GM21515 (cell line): ENCODE results near the gene SMS.

Source experiments
- ATAC-seq: cut with Tn5 transposase; IDR thresholded peaks from one replicate; pipeline ENCODE4 v1.9.1; 2021; ENCODE audit not compliant: unreplicated experiment

SMS gene

GRCh38 chrX:21975812-21976211 is 35.3 kb downstream of the SMS start:
- no peak for ATAC-seq

GRCh38 chrX:21978346-21978745 is 37.8 kb downstream of the SMS start:
- no peak for ATAC-seq

GRCh38 chrX:21982311-21982710 is 41.8 kb downstream of the SMS start:
- no peak for ATAC-seq

DNA sequence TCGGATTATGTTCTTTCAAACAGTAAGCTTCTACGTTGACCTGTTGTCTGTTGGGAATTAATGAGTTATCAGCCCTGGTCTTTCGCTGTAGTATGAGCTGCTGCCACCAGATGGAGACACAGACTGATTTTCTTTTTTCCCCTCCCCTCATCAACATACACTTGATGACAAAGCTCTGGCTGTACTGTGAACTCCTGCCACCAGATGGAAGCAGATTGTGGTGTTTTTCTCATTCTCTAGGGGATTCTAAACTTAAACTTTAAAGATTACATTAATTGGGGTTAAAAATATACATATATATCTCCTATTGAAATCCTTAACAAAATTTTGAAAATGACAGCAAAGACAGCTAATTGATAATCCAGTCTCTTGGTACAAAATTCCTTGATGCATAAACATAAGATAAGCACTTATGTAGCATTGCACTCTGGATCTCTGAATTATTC is 44.8 kb downstream of the SMS start:
- peak; percentile 83 for ATAC-seq

DNA sequence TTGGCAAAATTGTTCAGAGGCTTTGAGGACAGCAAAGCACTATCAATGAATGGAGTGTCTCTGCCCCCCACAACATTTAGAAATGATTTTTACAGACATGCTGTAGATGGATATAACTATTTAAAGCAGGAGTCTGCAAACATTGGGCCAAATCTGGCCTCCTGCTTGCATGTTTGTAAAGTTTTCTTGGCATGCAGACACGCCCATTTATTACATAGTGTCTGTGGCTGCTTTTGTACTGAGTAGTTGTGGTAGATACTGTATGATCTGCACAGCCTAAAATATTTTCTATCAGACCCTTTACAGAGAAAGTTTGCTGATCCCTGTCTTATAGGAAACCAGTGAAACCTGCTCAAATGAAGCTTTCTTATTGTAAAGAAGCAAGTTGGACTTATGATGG is 46.1 kb downstream of the SMS start:
- no peak for ATAC-seq

- peak; percentile 40 for ATAC-seq
Observed at GRCh38 chrX:21989384-21989783, 48.9 kb downstream of the SMS start.

DNA sequence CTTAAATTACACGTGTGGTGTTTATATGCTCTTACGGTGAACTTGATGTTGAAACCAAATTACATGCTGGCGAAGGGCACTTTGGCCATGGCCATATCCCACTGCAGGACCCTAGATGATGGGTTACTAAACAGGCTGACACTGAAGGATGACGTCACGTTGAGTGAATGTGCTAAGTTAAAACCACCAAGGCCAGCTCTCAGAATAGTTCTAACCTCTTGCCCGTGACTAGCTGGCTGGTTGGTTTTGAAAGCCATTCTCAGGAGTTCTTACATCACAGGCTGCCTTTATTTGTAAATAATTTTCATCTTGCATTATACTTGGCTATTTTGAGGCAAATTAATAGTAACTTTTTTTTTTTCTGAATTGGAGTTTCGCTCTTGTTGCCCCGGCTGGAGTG is 50.3 kb downstream of the SMS start:
- no peak for ATAC-seq

GRCh38 chrX:21991504-21991903 is 51.0 kb downstream of the SMS start:
- no peak for ATAC-seq

DNA sequence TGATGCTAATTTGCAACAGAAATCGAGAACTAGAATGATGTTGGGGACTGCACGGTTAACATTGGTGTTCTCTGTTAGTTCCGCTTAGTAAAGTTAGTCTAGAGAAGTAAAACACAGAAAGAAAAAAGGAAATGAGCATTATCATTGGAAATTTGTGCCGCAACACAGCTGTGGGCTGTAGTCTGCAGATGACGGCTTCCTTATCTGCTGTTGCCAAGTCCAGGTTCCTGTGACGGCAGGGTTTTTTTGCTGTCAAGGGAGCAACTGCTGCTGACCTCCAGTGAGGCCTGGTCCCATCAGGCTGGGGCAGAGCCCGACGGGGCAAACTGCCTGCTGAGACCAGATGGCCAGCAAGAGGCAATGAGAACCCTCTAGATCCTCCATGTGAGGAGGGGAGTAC is 52.8 kb downstream of the SMS start:
- peak; percentile 82 for ATAC-seq

DNA sequence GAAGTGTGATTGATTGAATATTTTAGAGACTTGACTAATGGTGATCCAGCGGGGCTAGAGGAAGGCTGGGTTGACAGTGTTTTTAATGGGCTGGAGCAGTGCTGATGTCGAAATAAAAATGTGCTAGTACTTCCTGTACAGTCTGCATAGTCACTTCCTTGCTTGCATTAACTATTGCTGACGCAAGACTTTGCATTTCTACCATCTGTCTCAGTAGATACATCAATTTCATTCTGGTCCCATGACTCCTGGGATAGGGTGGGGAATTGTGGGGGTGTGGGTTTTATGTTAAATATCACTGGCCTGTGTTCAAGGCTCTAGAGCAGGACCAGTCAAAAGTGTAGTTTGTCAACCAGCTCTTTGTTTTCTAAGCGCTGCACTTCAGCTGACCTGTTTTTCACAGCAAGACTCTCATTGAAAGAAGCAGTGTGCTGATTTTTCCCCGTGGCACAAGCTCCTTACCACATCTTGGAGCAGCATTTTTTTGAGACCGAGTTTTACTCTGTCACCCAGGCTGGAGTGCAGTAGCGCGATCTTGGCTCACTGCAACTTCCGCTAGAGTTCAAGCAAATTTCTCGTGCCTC is 56.5 kb downstream of the SMS start:
- ATAC-seq, result no peak

GRCh38 chrX:21998037-21998436 is 57.5 kb downstream of the SMS start:
- ATAC-seq, result no peak

DNA sequence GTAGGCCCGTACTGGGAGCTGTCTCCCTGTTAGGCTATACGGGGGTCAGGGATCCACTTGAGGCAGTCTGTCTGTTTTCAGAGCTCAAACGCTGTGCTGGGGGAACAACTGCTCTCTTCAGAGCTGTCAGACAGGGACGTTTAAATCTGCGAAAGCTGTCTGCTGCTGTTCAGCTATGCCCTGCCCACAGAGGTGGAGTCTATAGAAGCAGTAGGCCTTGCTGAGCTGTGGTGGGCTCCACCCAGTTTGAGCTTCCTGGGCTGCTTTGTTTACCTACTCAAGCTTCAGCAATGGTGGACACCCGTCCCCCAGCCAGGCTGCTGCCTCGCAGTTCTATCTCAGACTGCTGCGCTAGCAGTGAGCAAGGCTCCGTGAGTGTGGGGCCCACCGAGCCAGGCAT is 64.4 kb downstream of the SMS start:
- ATAC-seq, result no peak

DNA sequence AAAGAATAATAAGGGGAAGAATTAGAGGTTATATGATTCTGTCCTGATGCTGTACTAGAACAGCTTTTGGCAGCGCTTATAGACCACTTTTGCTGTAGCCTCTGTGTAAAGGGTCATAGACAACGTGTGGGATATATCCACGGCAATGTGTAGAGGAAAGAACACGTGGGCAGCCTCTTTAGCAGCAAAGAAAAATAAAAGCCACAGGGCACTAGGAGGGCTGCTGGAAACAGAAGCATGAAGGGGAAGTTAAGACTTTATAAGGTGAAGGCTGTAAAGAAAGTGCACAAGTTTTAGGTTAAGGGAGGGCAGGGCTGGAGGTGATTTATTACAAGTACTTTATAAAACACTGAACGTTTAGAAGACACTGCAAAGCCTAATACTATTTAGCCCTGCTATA is 71.5 kb downstream of the SMS start:
- no peak for ATAC-seq

DNA sequence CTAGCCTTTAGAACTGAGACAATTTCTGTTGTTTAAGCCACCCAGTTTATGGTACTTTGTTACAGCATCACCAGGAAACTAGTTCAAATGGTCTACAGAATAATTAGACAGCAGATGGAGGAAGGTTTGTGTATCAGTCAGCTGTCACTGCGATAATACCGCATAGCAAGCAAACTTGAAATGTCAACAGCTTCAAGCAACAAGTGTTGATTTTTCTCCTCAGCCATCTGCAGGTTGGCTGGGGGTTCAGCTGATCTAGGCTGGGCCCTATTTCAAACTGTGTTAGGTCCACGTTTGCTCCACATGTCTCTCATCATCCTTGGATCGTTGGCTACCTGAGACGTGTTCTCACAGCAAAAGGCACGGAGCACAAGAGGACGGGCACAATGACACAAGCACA is 72.4 kb downstream of the SMS start:
- ATAC-seq, result no peak

DNA sequence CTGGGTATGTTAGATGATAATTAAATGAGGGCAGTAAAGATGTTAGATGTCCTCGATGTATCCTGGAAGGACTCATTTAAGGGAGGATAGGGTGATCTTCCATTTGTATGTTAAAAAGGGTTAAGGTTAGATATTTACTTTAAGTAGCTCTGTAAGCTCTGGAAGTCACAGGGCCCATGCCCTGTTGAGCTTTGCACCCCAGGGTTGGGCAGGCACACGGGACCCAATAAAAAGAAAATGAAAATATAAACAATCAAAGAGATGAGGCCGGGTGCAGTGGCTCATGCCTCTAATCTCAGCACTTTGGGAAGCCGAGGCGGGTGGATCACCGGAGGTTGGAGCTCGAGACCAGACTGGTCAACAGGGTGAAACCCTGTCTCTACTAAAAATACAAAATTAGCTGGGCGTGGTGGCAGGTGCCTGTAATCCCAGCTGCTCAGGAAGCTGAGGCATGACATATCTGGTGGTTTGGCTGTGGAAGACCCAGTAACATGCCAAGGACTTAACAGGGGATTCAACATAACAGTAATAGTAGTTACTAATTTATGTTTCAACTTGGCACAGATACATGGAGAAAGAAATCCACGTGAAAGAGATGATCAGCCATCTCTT is 74.7 kb downstream of the SMS start:
- ATAC-seq, result no peak

- no peak for ATAC-seq
Observed at GRCh38 chrX:22021751-22022324, 81.3 kb downstream of the SMS start.

- ATAC-seq, result no peak
Observed at GRCh38 chrX:22024577-22024976, 84.1 kb downstream of the SMS start.

DNA sequence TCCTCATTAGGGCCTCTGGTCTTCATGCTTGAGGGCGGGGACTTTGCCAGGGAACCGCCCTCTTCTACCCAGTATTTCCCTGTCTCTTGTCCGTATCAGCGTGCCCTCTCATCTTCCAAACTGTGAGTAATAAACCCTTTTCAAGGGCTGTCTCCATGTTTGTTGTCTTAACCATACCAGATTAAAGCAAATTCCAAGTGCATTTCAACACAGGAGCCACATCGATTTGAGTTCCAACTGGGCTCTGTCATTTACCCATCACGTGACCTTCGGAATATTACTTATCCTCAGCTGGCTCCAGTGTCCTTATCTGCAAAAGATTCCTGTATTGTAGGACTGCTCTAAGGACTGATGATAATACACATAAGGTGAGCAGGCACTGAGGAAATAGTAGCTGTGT is 85.2 kb downstream of the SMS start:
- ATAC-seq, result no peak

GRCh38 chrX:22026731-22027130 is 86.2 kb downstream of the SMS start:
- ATAC-seq, result no peak

GRCh38 chrX:22032084-22032483 is 91.6 kb downstream of the SMS start, which contains the start of gene PHEX:
TSS of gene PHEX (plus strand) at chrX:22032325. CDS start at chrX:22033006, 681 bp downstream.
- ATAC-seq, result no peak

GRCh38 chrX:22032506-22032905 is 92.0 kb downstream of the SMS start:
- ATAC-seq, result no peak

- no peak for ATAC-seq
Observed at GRCh38 chrX:22033818-22034217, 93.3 kb downstream of the SMS start.

DNA sequence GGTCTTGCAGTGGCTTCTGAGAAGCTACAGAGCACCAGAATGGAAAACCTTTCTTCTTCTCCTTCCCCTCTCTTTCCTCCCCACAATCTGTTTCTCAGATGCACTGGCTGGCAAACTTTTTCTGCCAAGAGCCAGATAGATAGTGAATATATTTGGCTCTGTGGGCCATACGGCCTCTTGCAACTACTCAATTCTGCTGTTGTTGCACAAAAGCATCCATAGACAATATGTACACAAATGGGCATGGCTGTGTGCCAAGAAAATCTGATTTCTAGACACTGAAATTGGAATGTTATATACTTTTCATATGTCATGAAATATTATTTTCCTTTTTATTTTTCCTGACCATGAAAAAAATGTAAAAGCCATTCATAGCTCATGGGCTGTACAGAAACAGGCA is 94.7 kb downstream of the SMS start:
- ATAC-seq, result no peak
